HG02884 (cell line): ENCODE data around the gene DNAJC1.
"Not testable (repeated sequence)": the region's sequence is repeated elsewhere in the genome, so short reads cannot be mapped to it uniquely, and the experiment has no call there.

ENCODE experiments used
- ATAC-seq: cut with Tn5 transposase; IDR thresholded peaks from one replicate; pipeline ENCODE4 v1.9.1; 2021; ENCODE audit warnings: mild to moderate bottlenecking, moderate library complexity; ENCODE audit not compliant: unreplicated experiment

Gene DNAJC1

DNA sequence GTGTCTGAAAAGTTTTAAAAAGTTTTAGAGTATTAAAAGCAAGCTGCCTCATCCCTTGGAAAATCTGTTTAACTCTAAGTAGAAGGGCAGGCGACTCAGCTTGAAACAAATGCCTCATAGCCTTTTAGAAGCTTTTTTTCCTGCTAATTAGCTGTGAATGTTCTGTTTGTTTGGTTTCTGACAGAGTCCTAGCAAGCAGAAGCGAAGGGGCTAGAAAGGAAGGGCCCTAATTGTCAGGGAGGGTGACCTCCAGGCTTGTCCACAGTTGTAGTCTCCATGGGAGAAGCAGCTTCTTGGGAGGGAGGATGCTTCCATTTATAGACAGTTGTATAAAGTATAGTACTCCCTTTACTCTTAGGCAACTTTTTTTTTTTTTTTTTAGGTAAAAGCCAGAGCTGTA, 90.9 kb downstream of the DNAJC1 start:
- no peak for ATAC-seq

GRCh38 chr10:21910798-21911197, 92.7 kb downstream of the DNAJC1 start:
- no peak for ATAC-seq

DNA sequence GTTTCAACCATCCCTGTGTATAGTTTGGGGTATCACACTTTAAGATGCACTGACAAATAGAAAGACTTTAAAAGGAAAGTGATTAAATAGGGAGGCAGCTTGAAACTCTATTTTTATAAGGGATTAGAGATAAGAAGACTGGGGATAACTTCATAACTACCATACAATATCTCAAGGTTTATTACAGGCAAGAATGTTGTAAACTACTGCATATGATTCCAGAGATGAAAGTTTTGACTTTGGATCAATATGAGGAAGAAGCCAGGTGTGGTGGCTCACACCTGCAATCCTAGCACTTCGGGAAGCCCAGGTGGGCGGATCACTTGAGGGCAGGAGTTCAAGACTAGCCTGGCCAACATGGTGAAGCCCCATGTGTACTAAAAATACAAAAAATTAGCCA, 96.1 kb downstream of the DNAJC1 start:
- no peak for ATAC-seq

GRCh38 chr10:21904930-21905329, 98.6 kb downstream of the DNAJC1 start:
- no peak for ATAC-seq

- no peak for ATAC-seq
These were observed 103.8 kb downstream of the DNAJC1 start for GRCh38 chr10:21899736-21900135.

GRCh38 chr10:21895932-21896331, 107.6 kb downstream of the DNAJC1 start:
- ATAC-seq: no peak

DNA sequence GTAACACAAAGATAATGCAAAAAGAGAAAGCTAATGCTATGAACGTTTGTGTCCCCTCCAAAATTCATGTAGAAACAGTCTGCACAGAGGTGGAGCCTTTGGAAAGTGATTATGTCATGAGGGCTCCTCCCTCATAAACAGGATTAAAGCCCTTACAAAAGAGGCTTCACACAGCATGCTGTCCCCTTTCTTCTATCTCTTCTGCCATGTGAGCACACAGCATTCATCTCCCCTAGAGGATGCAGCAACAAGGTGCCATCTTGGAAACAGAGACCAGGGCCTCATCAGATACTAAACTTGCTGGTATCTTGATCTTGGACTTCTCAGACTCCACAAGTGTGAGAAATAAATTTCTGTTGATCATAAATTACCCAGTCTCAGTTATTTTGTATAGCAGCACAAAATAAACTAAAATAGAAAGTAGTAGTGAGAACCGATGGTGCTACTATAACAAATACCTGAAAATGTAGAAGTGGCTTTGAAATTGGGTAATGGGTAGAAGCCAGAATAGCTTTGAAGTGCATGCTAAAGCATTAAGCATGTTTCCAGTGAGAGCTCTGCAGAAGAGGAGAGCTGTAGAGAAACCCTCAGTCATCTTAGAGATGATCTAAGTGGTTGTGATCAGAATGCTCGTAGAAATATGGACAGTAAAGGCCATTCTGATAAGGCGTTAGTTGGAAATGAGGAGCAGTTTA, 108.7 kb downstream of the DNAJC1 start:
- peak; percentile 50 for ATAC-seq

- ATAC-seq: no peak
These were observed 112.1 kb downstream of the DNAJC1 start for GRCh38 chr10:21891439-21891838.

- ATAC-seq: no peak
These were observed 113.9 kb downstream of the DNAJC1 start for GRCh38 chr10:21889477-21890275.

DNA sequence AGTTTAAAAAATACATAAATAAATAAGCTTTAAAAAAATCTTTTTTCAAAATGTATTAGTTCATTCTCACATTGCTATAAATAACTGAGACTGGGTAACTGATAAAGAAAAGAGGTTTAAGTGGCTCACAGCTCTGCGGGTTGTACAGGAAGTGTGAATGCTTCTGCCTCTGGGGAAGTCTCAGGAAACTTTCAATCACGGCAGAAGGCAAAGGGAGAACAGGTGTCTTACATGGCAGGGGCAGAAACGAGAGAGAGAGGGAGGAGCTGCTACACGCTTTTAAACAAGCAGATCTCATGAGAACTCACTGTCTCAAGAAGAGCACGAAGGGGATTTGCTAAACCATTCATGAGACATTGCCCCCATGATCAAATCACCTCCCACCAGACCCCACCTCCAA, 114.6 kb downstream of the DNAJC1 start:
- peak; percentile 95 for ATAC-seq

DNA sequence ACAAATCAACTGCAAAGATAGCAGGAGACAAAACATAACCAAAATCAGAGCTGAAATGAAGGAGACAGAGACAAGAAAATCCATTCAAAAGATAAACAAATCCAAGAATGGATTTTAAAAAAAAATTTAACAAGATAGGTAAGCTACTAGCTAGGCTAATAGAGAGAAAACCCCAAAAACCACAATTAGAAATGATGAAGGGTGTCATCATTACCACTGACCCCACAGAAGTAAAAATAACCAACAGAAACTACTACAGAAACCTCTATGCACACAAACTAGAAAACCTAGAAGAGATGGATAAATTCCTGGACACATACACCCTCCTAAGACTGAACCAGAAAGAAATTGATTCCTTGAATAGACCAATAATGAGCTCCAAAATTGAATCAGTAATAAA, 117.6 kb downstream of the DNAJC1 start:
- ATAC-seq: no peak

DNA sequence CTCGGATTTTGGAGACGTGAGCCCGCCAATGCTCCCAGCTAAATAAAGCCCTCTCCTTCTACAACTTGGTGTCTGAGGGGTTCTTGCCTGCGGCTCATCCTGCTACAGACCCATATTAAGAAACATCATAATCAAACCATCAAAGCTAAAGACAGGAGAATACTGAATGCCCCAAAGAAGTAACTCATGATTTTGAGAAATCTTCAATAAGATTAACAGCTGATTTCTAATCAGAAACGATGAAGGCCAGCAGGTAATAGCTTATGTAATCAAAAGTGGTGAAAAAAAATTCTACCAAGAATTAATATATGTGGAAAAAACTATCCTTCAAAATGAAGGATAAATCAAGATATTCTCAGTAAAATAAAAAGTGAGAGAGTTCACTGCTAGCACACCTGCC, 130.3 kb downstream of the DNAJC1 start:
- ATAC-seq: no peak

DNA sequence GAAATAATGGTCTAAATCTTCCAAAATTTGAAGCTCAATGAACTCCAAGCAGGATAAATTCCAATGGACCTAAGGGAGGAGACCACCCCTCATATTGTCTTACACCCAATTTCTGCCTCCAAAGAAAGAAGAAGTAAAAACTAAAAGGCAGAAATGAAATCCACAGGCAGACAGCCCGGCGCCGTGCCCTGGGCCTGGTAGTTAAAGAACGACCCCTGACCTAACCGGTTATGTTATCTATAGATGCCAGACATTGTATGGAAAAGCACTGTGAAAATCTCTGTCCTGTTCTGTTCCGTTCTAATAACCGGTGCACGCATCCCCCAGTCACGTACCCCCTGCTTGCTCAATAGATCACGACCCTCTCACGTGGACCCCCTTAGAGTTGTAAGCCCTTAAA, 130.8 kb downstream of the DNAJC1 start:
- not testable (repeated sequence) for ATAC-seq

GRCh38 chr10:21870849-21871248, 132.7 kb downstream of the DNAJC1 start:
- no peak for ATAC-seq

- not testable (repeated sequence) for ATAC-seq
These were observed 134.4 kb downstream of the DNAJC1 start for GRCh38 chr10:21869087-21869486.

- no peak for ATAC-seq
These were observed 142.8 kb downstream of the DNAJC1 start for GRCh38 chr10:21860718-21861117.

GRCh38 chr10:21858455-21858854, 145.1 kb downstream of the DNAJC1 start:
- no peak for ATAC-seq

DNA sequence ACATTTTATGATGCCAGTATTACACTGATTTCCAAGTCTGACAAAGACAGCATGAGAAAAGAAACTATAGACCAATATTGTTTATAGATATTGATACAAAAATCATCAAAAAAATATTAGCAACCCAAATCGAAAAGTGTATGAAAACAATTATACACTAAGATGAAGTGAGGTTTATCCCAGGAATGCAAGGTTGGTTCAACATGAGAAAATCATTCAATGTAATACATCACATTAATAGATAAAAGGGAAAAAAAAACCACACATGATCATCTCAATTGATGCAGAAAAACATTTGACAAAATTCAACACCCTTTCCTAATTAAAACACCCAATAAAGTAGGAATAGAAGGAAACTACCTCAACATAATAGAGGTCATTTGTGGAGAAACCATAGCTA, 153.9 kb downstream of the DNAJC1 start:
- no peak for ATAC-seq

- ATAC-seq: no peak
These were observed 159.9 kb downstream of the DNAJC1 start for GRCh38 chr10:21843645-21844044.

- ATAC-seq: not testable (repeated sequence)
These were observed 162.3 kb downstream of the DNAJC1 start for GRCh38 chr10:21841273-21841672.

GRCh38 chr10:21837487-21837886, 166.0 kb downstream of the DNAJC1 start:
- ATAC-seq: not testable (repeated sequence)

DNA sequence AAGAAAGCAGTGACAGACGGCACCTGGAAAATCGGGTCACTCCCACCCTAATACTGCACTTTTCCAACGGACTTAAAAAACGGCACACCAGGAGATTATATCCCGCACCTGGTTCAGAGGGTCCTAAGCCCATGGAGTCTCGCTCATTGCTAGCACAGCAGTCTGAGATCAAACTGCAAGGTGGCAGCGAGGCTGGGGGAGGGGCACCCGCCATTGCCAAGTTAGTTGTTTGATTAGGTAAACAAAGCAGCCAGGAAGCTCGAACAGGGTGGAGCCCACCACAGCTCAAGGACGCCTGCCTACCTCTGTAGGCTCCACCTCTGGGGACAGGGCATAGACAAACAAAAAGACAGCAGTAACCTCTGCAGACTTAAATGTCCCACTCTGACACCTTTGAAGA, 169.0 kb downstream of the DNAJC1 start:
- ATAC-seq: not testable (repeated sequence)

- no peak for ATAC-seq
These were observed 170.8 kb downstream of the DNAJC1 start for GRCh38 chr10:21832821-21833130.
